CD4-positive, alpha-beta T cell (primary cell): ENCODE measurements around the gene UNKL. TPM values are rescaled to one million over a fixed set of nuclear protein-coding genes. Genes with fewer than 3 reads are reported as not detected.
"Not testable (repeated sequence)": the region's sequence is repeated elsewhere in the genome, so short reads cannot be mapped to it uniquely, and the experiment has no call there.

Experiments
- ATAC-seq: fragments of 200-7000 bp; cut with Tn5 transposase; one replicate; pipeline ENCODE4 v1.10.0; 2022; ENCODE audit warnings: mild to moderate bottlenecking; ENCODE audit not compliant: poor library complexity
- CTCF ChIA-PET: fragments of 350-600 bp; sonication (Branson Sonifier 250); formaldehyde crosslinking; loops from one replicate; lab custom pipeline; 2021; ENCODE audit warnings: antibody characterized with exemption, inconsistent platforms; lab: Charles Lee
- POLR2A ChIA-PET: fragments of 350-600 bp; sonication (Branson Sonifier 250); formaldehyde crosslinking; loops from one replicate; lab custom pipeline; 2021; ENCODE audit warnings: antibody characterized with exemption, inconsistent platforms; lab: Charles Lee
- DNase-seq, 14 experiments: peaks; one replicate each; pipeline ENCODE4 v3.0.0-alpha.2; 2013 to 2020; ENCODE audit warnings: mixed read lengths in 2 of 14
- H3K27ac ChIP-seq, 2 donors: one replicate each; pipeline versions ENCODE4 v1.5.1 to v1.7.0; 2013; ENCODE audit warnings: low read length in 2 of 2, low read depth in 1 of 2, mild to moderate bottlenecking in 1 of 2
- H3K27me3 ChIP-seq, 2 experiments: 1 replicate in 1 of 2; 2 replicates in 1 of 2; pipeline versions ENCODE4 v1.6.1 to v1.7.0; 2013; ENCODE audit warnings: low read length in 2 of 2, control low read depth in 1 of 2, mild to moderate bottlenecking in 1 of 2, moderate library complexity in 1 of 2; ENCODE audit not compliant: insufficient read depth in 2 of 2, control insufficient read depth in 1 of 2
- H3K36me3 ChIP-seq: one replicate; pipeline ENCODE4 v1.6.1; 2013; ENCODE audit warnings: low read length, control low read depth; ENCODE audit not compliant: insufficient read depth
- H3K4me1 ChIP-seq: one replicate; pipeline ENCODE4 v1.6.1; 2013; ENCODE audit warnings: low read length, control low read depth; ENCODE audit not compliant: insufficient read depth
- H3K4me3 ChIP-seq: one replicate; pipeline ENCODE4 v1.5.1; 2013; ENCODE audit warnings: mild to moderate bottlenecking, low read length, moderate library complexity
- H3K9me3 ChIP-seq, 2 experiments: 1 replicate in 1 of 2; 2 replicates in 1 of 2; pipeline versions ENCODE4 v1.6.1 to v1.7.0; 2013; ENCODE audit warnings: low read length in 2 of 2, mild to moderate bottlenecking in 2 of 2, control low read depth in 1 of 2, moderate library complexity in 1 of 2; ENCODE audit not compliant: control insufficient read depth in 1 of 2, insufficient read depth in 1 of 2
- H3K27ac Mint-ChIP-seq: one replicate; pipeline ENCODE4 v1.8.0; 2020; ENCODE audit warnings: mixed read lengths
- H3K27me3 Mint-ChIP-seq: one replicate; pipeline ENCODE4 v1.8.0; 2021; ENCODE audit warnings: mixed read lengths
- H3K36me3 Mint-ChIP-seq: one replicate; pipeline ENCODE4 v1.8.0; 2021; ENCODE audit warnings: low read depth, mixed read lengths
- H3K4me1 Mint-ChIP-seq: one replicate; pipeline ENCODE4 v1.8.0; 2021; ENCODE audit warnings: low read depth, mixed read lengths
- H3K4me3 Mint-ChIP-seq: one replicate; pipeline ENCODE4 v1.8.0; 2020; ENCODE audit warnings: mild to moderate bottlenecking, mixed read lengths
- H3K9me3 Mint-ChIP-seq: one replicate; pipeline ENCODE4 v1.8.0; 2020; ENCODE audit warnings: mixed read lengths
- CTCF ChIP-seq: fragments of 200-600 bp; IDR thresholded peaks from one replicate; pipeline ENCODE4 v1.8.0; 2022; ENCODE audit warnings: antibody characterized with exemption, mild to moderate bottlenecking
- intact Hi-C, 2 experiments: fragments of 100-400 bp; cut with DNase I in 1 of 2; cut with micrococcal nuclease in 1 of 2; formaldehyde crosslinking; loops; one replicate each; pipeline versions ENCODE4 v1.15.1 to v1.9.0; 2023 to 2025; cut with DNase I, micrococcal nuclease
- total RNA-seq, 174 experiments: library from RNA in 2 of 174; stranded (reverse) in 2 of 174; gene quantifications; one replicate each; pipeline ENCODE4 v1.2.3 and lab custom pipeline; 2021 to 2026

Gene UNKL
- total RNA-seq, 2 experiments from 2014 or later = 52.6 to 53.2 TPM

- peaks cover 5% of the 10 kb centered on the region for H3K36me3 ChIP-seq
- Mint-ChIP-seq H3K27ac (no peak overlapping the region), H3K9me3 (no peaks in the 10 kb centered on the region), H3K27me3 (no peaks in the 10 kb centered on the region), H3K4me3 (no peak overlapping the region), H3K36me3 (no peaks in the 10 kb centered on the region), H3K4me1 (no peaks in the 10 kb centered on the region)
- H3K9me3 ChIP-seq = no peaks in the 10 kb centered on the region
- ChIA-PET POLR2A (no interaction called here), CTCF (no interaction called here)
- H3K4me1 ChIP-seq = no peaks in the 10 kb centered on the region
- no peak for ATAC-seq
- intact Hi-C loops = no loop called here
- TF ChIP-seq CTCF = no peak
- no peak overlapping the region for H3K27ac ChIP-seq
- no peaks in the 10 kb centered on the region for H3K27me3 ChIP-seq
- no peak overlapping the region for H3K4me3 ChIP-seq
- DNase-seq = no peak
Measured at GRCh38 chr16:1441391-1441829, 26.9 kb upstream of the UNKL start.

- DNase-seq, intact Hi-C loops, H3K27ac ChIP-seq, H3K27ac Mint-ChIP-seq, ATAC-seq, H3K9me3 ChIP-seq, H3K9me3 Mint-ChIP-seq, H3K4me3 Mint-ChIP-seq, H3K27me3 Mint-ChIP-seq, H3K4me3 ChIP-seq, H3K36me3 ChIP-seq, POLR2A ChIA-PET, H3K4me1 ChIP-seq, H3K36me3 Mint-ChIP-seq, H3K4me1 Mint-ChIP-seq, CTCF ChIA-PET, H3K27me3 ChIP-seq: not testable (repeated sequence)
Measured at GRCh38 chr16:1439699-1440074, 25.2 kb upstream of the UNKL start.

- Mint-ChIP-seq H3K36me3 (no peaks in the 10 kb centered on the region), H3K4me1 (no peaks in the 10 kb centered on the region), H3K9me3 (no peaks in the 10 kb centered on the region), H3K4me3 (no peak overlapping the region), H3K27ac (no peak overlapping the region), H3K27me3 (no peaks in the 10 kb centered on the region)
- Histone ChIP-seq H3K9me3 (no peaks in the 10 kb centered on the region), H3K36me3 (no peaks in the 10 kb centered on the region), H3K4me1 (no peaks in the 10 kb centered on the region), H3K27me3 (no peaks in the 10 kb centered on the region), H3K27ac (no peak overlapping the region), H3K4me3 (no peak overlapping the region)
- intact Hi-C loops = no loop called here
- no peak for TF ChIP-seq CTCF
- DNase-seq (no peak), ATAC-seq (no peak)
- ChIA-PET CTCF (no interaction called here), POLR2A (no interaction called here)
Measured at GRCh38 chr16:1439058-1439698, 24.7 kb upstream of the UNKL start.
